Activated CD8-positive, alpha-beta memory T cell treated with anti-CD3 and anti-CD28 coated beads, Interleukin-2, amount 50 U/mL, for 24 hours (primary cell): Measurements from ENCODE around the gene PPARA.

ENCODE experiments used
- DNase-seq: peaks from one replicate; pipeline ENCODE4 v3.0.0-alpha.2; 2020; ENCODE audit errors: extremely low read depth

Gene PPARA

GRCh38 chr22:46274381-46274780, 124.1 kb downstream of the PPARA start:
- DNase-seq, result no peak

- no peak for DNase-seq
Measured at GRCh38 chr22:46275455-46276122, 125.3 kb downstream of the PPARA start.

- no peak for DNase-seq
Measured at GRCh38 chr22:46276563-46276962, 126.2 kb downstream of the PPARA start.

GRCh38 chr22:46278656-46279645, 128.6 kb downstream of the PPARA start:
- DNase-seq, result no peak

GRCh38 chr22:46280063-46280817, 129.9 kb downstream of the PPARA start:
- no peak for DNase-seq

GRCh38 chr22:46280999-46281623, 130.8 kb downstream of the PPARA start:
- DNase-seq, result no peak

- no peak for DNase-seq
Measured at GRCh38 chr22:46281866-46282678, 131.7 kb downstream of the PPARA start.

GRCh38 chr22:46286006-46286405, 135.7 kb downstream of the PPARA start:
- no peak for DNase-seq

GRCh38 chr22:46286941-46287872, 136.9 kb downstream of the PPARA start:
- no peak for DNase-seq

- no peak for DNase-seq
Measured at GRCh38 chr22:46287873-46288751, 137.8 kb downstream of the PPARA start.

- DNase-seq, result no peak
Measured at GRCh38 chr22:46288846-46289243, 138.5 kb downstream of the PPARA start.

GRCh38 chr22:46289244-46289891, 139.0 kb downstream of the PPARA start:
- no peak for DNase-seq

- no peak for DNase-seq
Measured at GRCh38 chr22:46290121-46290842, 140.0 kb downstream of the PPARA start.

GRCh38 chr22:46290843-46291785, 140.8 kb downstream of the PPARA start:
- DNase-seq, result no peak

- no peak for DNase-seq
Measured at GRCh38 chr22:46292173-46292572, 141.8 kb downstream of the PPARA start.

- no peak for DNase-seq
Measured at GRCh38 chr22:46292732-46293131, 142.4 kb downstream of the PPARA start.
